Neural progenitor cell (in vitro differentiated cells): ENCODE data around the gene HDAC4. TPM values are rescaled to one million over a fixed set of nuclear protein-coding genes. Genes with fewer than 3 reads are reported as not detected.

Source experiments
- DNase-seq: peaks from one replicate; pipeline ENCODE4 v3.0.0-alpha.2; 2016; ENCODE audit warnings: low spot score
- H2AFZ ChIP-seq: fragments of 200-600 bp; sonication (generic); replicated peaks from 2 replicates; pipeline ENCODE4 v1.6.1; 2016; ENCODE audit warnings: antibody characterized with exemption
- H3F3A ChIP-seq: fragments of 200-600 bp; sonication (generic); 2 replicates; pipeline ENCODE4 v1.6.1; 2016; ENCODE audit warnings: antibody characterized with exemption, low read depth
- H3K27ac ChIP-seq: fragments of 200-600 bp; sonication (generic); 2 replicates; pipeline ENCODE4 v1.5.1; 2016; ENCODE audit warnings: mild to moderate bottlenecking
- H3K27me3 ChIP-seq: fragments of 200-600 bp; sonication (generic); 2 replicates; pipeline ENCODE4 v1.6.1; 2016; ENCODE audit warnings: mild to moderate bottlenecking, moderate library complexity
- H3K36me3 ChIP-seq: fragments of 200-600 bp; sonication (generic); 2 replicates; pipeline ENCODE4 v1.5.1; 2016
- H3K4me1 ChIP-seq: fragments of 200-600 bp; sonication (generic); 2 replicates; pipeline ENCODE4 v1.6.1; 2016; ENCODE audit warnings: mixed run types
- H3K4me2 ChIP-seq: fragments of 200-600 bp; sonication (generic); 2 replicates; pipeline ENCODE4 v1.6.1; 2016
- H3K4me3 ChIP-seq: fragments of 200-600 bp; sonication (generic); 2 replicates; pipeline ENCODE4 v1.5.1; 2016
- H3K79me2 ChIP-seq: fragments of 200-600 bp; sonication (generic); 2 replicates; pipeline ENCODE4 v1.6.1; 2016; ENCODE audit warnings: low read depth
- H3K9ac ChIP-seq: fragments of 200-600 bp; sonication (generic); 2 replicates; pipeline ENCODE4 v1.6.1; 2016
- H3K9me3 ChIP-seq: fragments of 200-600 bp; sonication (generic); 2 replicates; pipeline ENCODE4 v1.5.1; 2016; ENCODE audit warnings: low read depth
- H4K20me1 ChIP-seq: fragments of 200-600 bp; sonication (generic); 2 replicates; pipeline ENCODE4 v1.6.1; 2016; ENCODE audit warnings: low read depth
- H3K27ac Mint-ChIP-seq: 3 replicates; pipeline ENCODE4 v1.8.0; 2021; ENCODE audit warnings: mixed read lengths
- H3K27me3 Mint-ChIP-seq: 2 replicates; pipeline ENCODE4 v1.8.0; 2022; ENCODE audit warnings: low read depth, mild to moderate bottlenecking, inconsistent platforms, moderate library complexity, mixed read lengths; ENCODE audit not compliant: insufficient read depth
- H3K36me3 Mint-ChIP-seq: 3 replicates; pipeline ENCODE4 v1.8.0; 2021; ENCODE audit warnings: mixed read lengths
- H3K4me1 Mint-ChIP-seq: 3 replicates; pipeline ENCODE4 v1.8.0; 2021; ENCODE audit warnings: mixed read lengths
- H3K4me3 Mint-ChIP-seq: 3 replicates; pipeline ENCODE4 v1.8.0; 2021; ENCODE audit warnings: mild to moderate bottlenecking, moderate library complexity, mixed read lengths
- H3K9me3 Mint-ChIP-seq: 3 replicates; pipeline ENCODE4 v1.8.0; 2020; ENCODE audit warnings: mixed read lengths
- EZH2 ChIP-seq: fragments of 200-600 bp; sonication (generic); IDR thresholded peaks from 2 replicates; pipeline ENCODE4 v1.6.1; 2017; ENCODE audit warnings: antibody characterized with exemption, mild to moderate bottlenecking, moderate library complexity
- EZH2phosphoT487 ChIP-seq: fragments of 200-600 bp; sonication (generic); IDR thresholded peaks from 2 replicates; pipeline ENCODE4 v1.6.1; 2017; ENCODE audit warnings: antibody characterized with exemption
- total RNA-seq: library from RNA; depleted of rRNA; stranded (reverse); fragments of >200 nt; gene quantifications from 2 replicates; pipeline ENCODE4 v1.2.3, GENCODE V29; 2015; ENCODE audit warnings: low replicate concordance
- TF ChIP-seq, protein P1 (sequence below): fragments of 200-600 bp; sonication (generic); IDR thresholded peaks from 2 replicates; pipeline ENCODE4 v1.5.1; 2017; ENCODE audit warnings: antibody characterized with exemption, mild to moderate bottlenecking

The HDAC4 gene
- total RNA-seq, 1 donor from 2014 or later: 36.0 TPM

DNA sequence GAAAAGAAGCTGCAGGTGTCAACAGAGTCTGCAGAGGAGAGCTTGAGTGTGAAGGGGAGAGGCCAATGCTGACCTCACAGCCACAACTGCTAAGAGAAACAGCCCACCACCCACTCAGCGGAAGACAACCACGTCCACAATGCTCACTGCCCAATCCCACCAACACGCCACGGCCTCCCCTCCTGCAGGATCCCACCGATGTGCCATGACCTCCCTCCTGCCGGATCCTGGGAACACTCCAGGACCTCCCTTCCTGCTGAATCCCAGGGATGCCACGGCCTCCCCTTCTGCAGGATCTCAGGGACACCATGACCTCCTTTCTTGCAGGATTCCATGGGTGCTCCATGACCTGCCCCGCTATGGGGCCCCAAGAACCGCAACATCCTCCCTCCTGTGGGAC lies 285.2 kb downstream of the HDAC4 start:
- Mint-ChIP-seq H3K27ac (no peak overlapping the region), H3K27me3 (peaks cover 5% of the 10 kb centered on the region), H3K4me1 (peaks cover 10% of the 10 kb centered on the region), H3K9me3 (no peaks in the 10 kb centered on the region), H3K4me3 (no peak overlapping the region), H3K36me3 (peaks cover 3% of the 10 kb centered on the region)
- no peaks in the 10 kb centered on the region for H3K27me3 ChIP-seq
- H3K9ac ChIP-seq: no peak overlapping the region
- no peak for DNase-seq
- no peaks in the 10 kb centered on the region for H3F3A ChIP-seq
- H4K20me1 ChIP-seq: no peaks in the 10 kb centered on the region
- no peak overlapping the region for H3K27ac ChIP-seq
- H2AFZ ChIP-seq: no peak overlapping the region
- no peaks in the 10 kb centered on the region for H3K36me3 ChIP-seq
- H3K4me3 ChIP-seq: no peak overlapping the region
- H3K4me2 ChIP-seq: no peak overlapping the region
- H3K4me1 ChIP-seq: no peaks in the 10 kb centered on the region
- no peak for TF ChIP-seq EZH2
- TF ChIP-seq, protein P1, sequence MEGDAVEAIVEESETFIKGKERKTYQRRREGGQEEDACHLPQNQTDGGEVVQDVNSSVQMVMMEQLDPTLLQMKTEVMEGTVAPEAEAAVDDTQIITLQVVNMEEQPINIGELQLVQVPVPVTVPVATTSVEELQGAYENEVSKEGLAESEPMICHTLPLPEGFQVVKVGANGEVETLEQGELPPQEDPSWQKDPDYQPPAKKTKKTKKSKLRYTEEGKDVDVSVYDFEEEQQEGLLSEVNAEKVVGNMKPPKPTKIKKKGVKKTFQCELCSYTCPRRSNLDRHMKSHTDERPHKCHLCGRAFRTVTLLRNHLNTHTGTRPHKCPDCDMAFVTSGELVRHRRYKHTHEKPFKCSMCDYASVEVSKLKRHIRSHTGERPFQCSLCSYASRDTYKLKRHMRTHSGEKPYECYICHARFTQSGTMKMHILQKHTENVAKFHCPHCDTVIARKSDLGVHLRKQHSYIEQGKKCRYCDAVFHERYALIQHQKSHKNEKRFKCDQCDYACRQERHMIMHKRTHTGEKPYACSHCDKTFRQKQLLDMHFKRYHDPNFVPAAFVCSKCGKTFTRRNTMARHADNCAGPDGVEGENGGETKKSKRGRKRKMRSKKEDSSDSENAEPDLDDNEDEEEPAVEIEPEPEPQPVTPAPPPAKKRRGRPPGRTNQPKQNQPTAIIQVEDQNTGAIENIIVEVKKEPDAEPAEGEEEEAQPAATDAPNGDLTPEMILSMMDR: no peak
- TF ChIP-seq EZH2phosphoT487: no peak
- H3K9me3 ChIP-seq: no peaks in the 10 kb centered on the region
- H3K79me2 ChIP-seq: no peaks in the 10 kb centered on the region

DNA sequence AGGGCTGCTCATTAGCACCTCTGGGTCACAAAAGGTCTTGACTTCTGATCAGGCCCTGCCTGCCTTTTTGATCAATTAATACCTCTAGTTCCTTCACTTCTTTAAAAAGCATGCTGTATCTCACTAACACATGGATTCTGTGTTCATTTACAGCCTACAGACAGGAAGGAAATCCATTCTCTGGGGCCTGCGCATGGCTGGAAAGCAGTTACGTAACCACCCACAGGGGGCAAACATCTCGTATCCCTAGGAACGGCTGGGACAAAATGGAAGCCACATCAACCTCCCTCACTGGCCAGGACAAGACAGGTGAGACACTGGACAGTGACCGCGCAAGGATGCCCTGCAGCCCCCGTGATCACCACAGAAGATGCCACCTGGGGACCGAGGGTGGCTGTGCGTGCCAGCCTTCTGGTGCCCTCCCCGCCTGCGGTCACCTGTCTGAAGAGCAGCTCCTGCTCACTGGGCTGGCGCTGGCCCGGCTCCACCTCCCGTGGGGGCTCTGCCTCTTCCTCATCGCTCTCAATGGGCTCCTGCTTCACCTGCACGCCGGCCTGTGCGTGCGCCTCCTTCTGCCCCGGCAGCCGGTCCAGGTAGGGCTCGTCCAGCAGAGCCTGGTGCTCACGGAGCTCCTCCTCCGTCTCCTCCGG lies 286.1 kb downstream of the HDAC4 start:
- Mint-ChIP-seq H3K36me3 (peaks cover 5% of the 10 kb centered on the region), H3K27me3 (peaks cover 5% of the 10 kb centered on the region), H3K4me1 (peaks cover 10% of the 10 kb centered on the region), H3K27ac (no peak overlapping the region), H3K9me3 (no peaks in the 10 kb centered on the region), H3K4me3 (no peak overlapping the region)
- H3K27ac ChIP-seq: no peak overlapping the region
- no peak for DNase-seq
- H3K9ac ChIP-seq: no peak overlapping the region
- H3K4me1 ChIP-seq: no peaks in the 10 kb centered on the region
- no peaks in the 10 kb centered on the region for H3K9me3 ChIP-seq
- H4K20me1 ChIP-seq: no peaks in the 10 kb centered on the region
- H2AFZ ChIP-seq: no peak overlapping the region
- TF ChIP-seq EZH2 (no peak), EZH2phosphoT487 (no peak)
- TF ChIP-seq, protein P1: peak; percentile 9
- no peaks in the 10 kb centered on the region for H3K27me3 ChIP-seq
- H3K4me2 ChIP-seq: no peak overlapping the region
- H3K79me2 ChIP-seq: no peaks in the 10 kb centered on the region
- no peak overlapping the region for H3K4me3 ChIP-seq
- no peaks in the 10 kb centered on the region for H3F3A ChIP-seq
- H3K36me3 ChIP-seq: no peaks in the 10 kb centered on the region

GRCh38 chr2:239114119-239114581 lies 286.7 kb downstream of the HDAC4 start:
- Histone ChIP-seq H3K9me3 (no peaks in the 10 kb centered on the region), H3K9ac (no peak overlapping the region), H3K27me3 (no peaks in the 10 kb centered on the region), H3K79me2 (no peaks in the 10 kb centered on the region), H3K27ac (no peak overlapping the region), H2AFZ (no peak overlapping the region), H3K4me1 (no peaks in the 10 kb centered on the region), H3K36me3 (no peaks in the 10 kb centered on the region), H4K20me1 (no peaks in the 10 kb centered on the region), H3K4me2 (no peak overlapping the region), H3F3A (no peaks in the 10 kb centered on the region), H3K4me3 (no peak overlapping the region)
- Mint-ChIP-seq H3K4me3 (no peak overlapping the region), H3K27me3 (peaks cover 5% of the 10 kb centered on the region), H3K36me3 (peaks cover 5% of the 10 kb centered on the region), H3K27ac (no peak overlapping the region), H3K4me1 (peaks cover 10% of the 10 kb centered on the region), H3K9me3 (no peaks in the 10 kb centered on the region)
- TF ChIP-seq, protein P1: no peak
- TF ChIP-seq EZH2: no peak
- TF ChIP-seq EZH2phosphoT487: no peak
- DNase-seq: no peak
